Panc1 (cell line): ENCODE measurements around the gene CIP2A. TPM values are rescaled to one million over a fixed set of nuclear protein-coding genes. Genes with fewer than 3 reads are reported as not detected.

Experiments
- ATAC-seq: fragments of 200-7000 bp; cut with Tn5 transposase; 2 replicates; pipeline ENCODE4 v1.9.1; 2020; ENCODE audit warnings: mild to moderate bottlenecking, moderate library complexity
- BruUV-seq: library from RNA; stranded (reverse); fragments of 400-500 nt; replicated peaks from 2 replicates; lab custom pipeline; 2021; lab: Mats Ljungman, UMichigan
- CTCF ChIA-PET: fragments of 300-600 bp; sonication (Branson Sonifier 250); formaldehyde crosslinking; loops from one replicate; lab custom pipeline; 2022; ENCODE audit warnings: antibody characterized with exemption; lab: Charles Lee
- POLR2A ChIA-PET: fragments of 300-600 bp; sonication (Branson Sonifier 250); formaldehyde crosslinking; loops from one replicate; lab custom pipeline; 2022; ENCODE audit warnings: antibody characterized with exemption; lab: Charles Lee
- DNase-seq: peaks from one replicate; pipeline ENCODE4 v3.0.0-alpha.2; 2010; ENCODE audit warnings: low read depth, low spot score
- H3K27ac ChIP-seq: 2 replicates; pipeline ENCODE4 v1.5.1; 2011; ENCODE audit warnings: mild to moderate bottlenecking, low read length, inconsistent platforms
- H3K27me3 ChIP-seq: fragments of 200-500 bp; sonication (Bioruptor generic); 2 replicates; pipeline ENCODE4 v1.6.0; 2014; ENCODE audit warnings: low read length, inconsistent platforms; ENCODE audit not compliant: control insufficient read depth, insufficient read depth
- H3K36me3 ChIP-seq: fragments of 200-500 bp; sonication (Bioruptor generic); 2 replicates; pipeline ENCODE4 v1.5.1; 2014; ENCODE audit warnings: inconsistent platforms, mild to moderate bottlenecking, low read length, moderate library complexity; ENCODE audit not compliant: control insufficient read depth, insufficient read depth
- H3K4me1 ChIP-seq: 2 replicates; pipeline ENCODE4 v1.5.1; 2011; ENCODE audit warnings: inconsistent platforms, mild to moderate bottlenecking, low read length, moderate library complexity; ENCODE audit not compliant: control insufficient read depth, insufficient read depth
- H3K4me3 ChIP-seq, 2 experiments: 2 replicates each; pipeline ENCODE4 v1.5.1; 2011 to 2012; ENCODE audit warnings: low read depth in 2 of 2, low read length in 2 of 2, mild to moderate bottlenecking in 2 of 2, inconsistent platforms in 1 of 2, moderate library complexity in 1 of 2
- H3K9me3 ChIP-seq: fragments of 200-500 bp; sonication (Bioruptor generic); 2 replicates; pipeline ENCODE4 v1.5.1; 2014; ENCODE audit warnings: low read depth, mild to moderate bottlenecking, inconsistent platforms, low read length, moderate library complexity; ENCODE audit not compliant: control insufficient read depth, insufficient read depth
- CTCF ChIP-seq: fragments of 450-650 bp; IDR thresholded peaks from 2 replicates; pipeline ENCODE4 v1.5.1; 2017; ENCODE audit warnings: mild to moderate bottlenecking
- POLR2AphosphoS5 ChIP-seq: IDR thresholded peaks from 2 replicates; pipeline ENCODE4 v1.6.1; 2012; ENCODE audit warnings: mild to moderate bottlenecking, low read depth, low read length, moderate library complexity
- REST ChIP-seq, 2 experiments: IDR thresholded peaks; 2 replicates each; pipeline ENCODE4 v1.6.1; 2011 to 2012; ENCODE audit warnings: low read depth in 2 of 2, control low read depth in 1 of 2, low read length in 1 of 2, mild to moderate bottlenecking in 1 of 2, moderate library complexity in 1 of 2; ENCODE audit not compliant: insufficient read depth in 1 of 2
- SIN3A ChIP-seq: IDR thresholded peaks from 2 replicates; pipeline ENCODE4 v1.6.1; 2012; ENCODE audit warnings: low read depth, mild to moderate bottlenecking, low read length, moderate library complexity, borderline replicate concordance; ENCODE audit not compliant: insufficient read depth
- TCF7L2 ChIP-seq: IDR thresholded peaks from 2 replicates; pipeline ENCODE4 v1.6.1; 2011; ENCODE audit warnings: mild to moderate bottlenecking, low read depth, low read length, inconsistent platforms
- in situ Hi-C: cut with HindIII; loops from 2 replicates; pipeline ENCODE4 v1.10.0; 2016; ENCODE audit warnings: low sequenced_read_pairs, low pct_unique_long_range_greater_than_20kb
- intact Hi-C: fragments of 100-400 bp; cut with micrococcal nuclease; formaldehyde crosslinking; loops from one replicate; pipeline ENCODE4 v1.10.0; 2022; ENCODE audit not compliant: unreplicated experiment
- total RNA-seq: library from RNA; stranded (reverse); gene quantifications from one replicate; pipeline ENCODE4 v1.2.1, GENCODE V29; 2021; ENCODE audit not compliant: unreplicated experiment

Gene CIP2A
- total RNA-seq, 1 experiment from 2014 or later, result 52.0 TPM

- H3K27ac ChIP-seq, result no peak overlapping the region
- ATAC-seq (no peak), DNase-seq (no peak)
- no TSS peak for BruUV-seq
- in situ Hi-C loops (no loop called here), intact Hi-C loops (no loop called here)
- no peaks in the 10 kb centered on the region for H3K36me3 ChIP-seq
- ChIA-PET CTCF (no interaction called here), POLR2A (interaction anchor here (0.6 kb wide), 1 partner anchor 753 kb away, joined by 4 read pairs; no protein-coding TSS in a partner anchor)
- H3K27me3 ChIP-seq, result no peaks in the 10 kb centered on the region
- H3K4me1 ChIP-seq, result no peaks in the 10 kb centered on the region
- no peaks in the 10 kb centered on the region for H3K9me3 ChIP-seq
- TF ChIP-seq REST (IDR thresholded peaks at IDR 0.05; ENCODE audit: insufficient read depth in 1 of 2, low read depth in 2 of 2, low read length in 1 of 2), result no peak
- TF ChIP-seq SIN3A, result no peak
- TF ChIP-seq CTCF, result peak; percentile 31; the same call in 1 of the 2 replicates
- no peak for TF ChIP-seq POLR2AphosphoS5
- no peak overlapping the region for H3K4me3 ChIP-seq
Measured at GRCh38 chr3:108505811-108506210, 83.4 kb downstream of the CIP2A start.

- Histone ChIP-seq H3K4me1 (no peaks in the 10 kb centered on the region), H3K27me3 (no peaks in the 10 kb centered on the region), H3K27ac (no peak overlapping the region), H3K4me3 (no peak overlapping the region), H3K36me3 (no peaks in the 10 kb centered on the region), H3K9me3 (no peaks in the 10 kb centered on the region)
- ChIA-PET POLR2A (no interaction called here), CTCF (no interaction called here)
- TF ChIP-seq TCF7L2, result no peak
- TF ChIP-seq CTCF, result no peak
- TF ChIP-seq POLR2AphosphoS5, result no peak
- no peak for TF ChIP-seq REST (IDR thresholded peaks at IDR 0.05; ENCODE audit: insufficient read depth in 1 of 2, low read depth in 2 of 2, low read length in 1 of 2)
- TF ChIP-seq SIN3A, result no peak
- intact Hi-C loops (no loop called here), in situ Hi-C loops (no loop called here)
- no TSS peak for BruUV-seq
- no peak for ATAC-seq
- DNase-seq, result no peak
Measured at GRCh38 chr3:108503722-108504121, 85.5 kb downstream of the CIP2A start.
